ENCODE results near the gene CLIC3.

CLIC3 gene

DNA sequence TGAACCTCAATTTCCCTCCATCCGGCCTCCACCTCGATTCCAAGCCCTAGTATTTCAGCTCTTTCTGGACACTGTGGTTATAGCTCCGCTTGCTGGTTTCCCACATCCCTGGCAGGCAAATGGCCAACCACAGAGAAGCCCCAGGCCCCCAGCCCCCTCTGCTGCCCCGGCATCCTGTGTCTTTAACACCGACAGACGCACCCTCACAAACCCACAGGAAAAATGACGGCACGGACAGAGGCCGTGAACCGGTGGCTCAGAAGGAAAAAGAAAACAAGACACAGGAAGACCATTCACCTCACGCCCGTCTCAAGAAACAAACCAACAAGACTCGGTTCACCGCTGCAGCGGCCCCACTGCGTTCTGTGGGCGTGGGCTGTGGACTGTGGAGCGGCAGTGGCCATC is 1.5 kb upstream of the CLIC3 start:
- DNase-seq, result no peak

DNA sequence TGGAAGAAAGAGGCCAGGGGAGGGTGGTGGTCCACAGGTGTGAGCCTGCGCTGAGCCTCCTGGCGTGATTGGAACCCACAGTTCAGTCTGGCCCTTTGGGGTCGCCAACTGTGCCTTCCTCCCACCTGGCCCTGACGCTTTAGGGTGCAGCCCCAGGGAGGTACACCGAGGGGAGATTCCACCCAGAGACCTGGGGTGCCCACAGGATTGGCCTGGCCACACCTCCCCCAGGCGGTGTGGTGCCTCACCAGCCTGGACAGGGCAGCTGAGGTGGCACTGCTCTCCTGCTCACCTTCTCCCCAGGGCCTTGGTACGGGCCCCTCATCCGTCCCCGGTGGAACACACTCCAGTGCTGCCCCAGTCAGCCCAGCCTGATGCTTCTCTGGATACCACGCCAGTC is 1.0 kb upstream of the CLIC3 start:
- no peak for DNase-seq

DNA sequence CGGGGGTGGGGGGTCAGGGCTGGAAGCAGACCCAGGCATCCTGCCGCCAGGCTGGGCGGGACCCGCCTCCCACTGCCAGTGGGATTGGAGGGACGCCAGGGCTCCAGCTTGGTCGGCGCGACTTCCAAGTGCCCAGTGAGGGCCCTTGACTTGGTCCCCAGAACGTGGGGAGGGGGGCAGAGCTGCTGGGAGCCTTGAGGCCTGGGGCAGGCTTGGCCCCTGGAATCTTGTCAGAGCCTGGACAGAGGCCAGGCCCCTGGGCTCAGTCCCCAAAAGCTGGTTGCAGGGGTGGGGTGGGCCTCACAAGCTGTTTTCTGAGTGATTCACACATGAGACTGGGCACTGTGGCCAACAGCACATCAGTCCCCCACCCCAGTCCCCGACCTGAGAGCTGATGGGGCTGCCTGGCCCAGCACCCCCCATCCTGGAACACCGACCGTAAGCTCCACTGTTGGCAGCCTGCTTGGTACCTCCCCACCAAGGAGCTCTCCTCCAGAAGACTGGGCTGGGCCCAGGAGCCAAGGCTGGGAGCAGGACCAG is 526 bp downstream of the CLIC3 start:
- DNase-seq, result no peak

DNA sequence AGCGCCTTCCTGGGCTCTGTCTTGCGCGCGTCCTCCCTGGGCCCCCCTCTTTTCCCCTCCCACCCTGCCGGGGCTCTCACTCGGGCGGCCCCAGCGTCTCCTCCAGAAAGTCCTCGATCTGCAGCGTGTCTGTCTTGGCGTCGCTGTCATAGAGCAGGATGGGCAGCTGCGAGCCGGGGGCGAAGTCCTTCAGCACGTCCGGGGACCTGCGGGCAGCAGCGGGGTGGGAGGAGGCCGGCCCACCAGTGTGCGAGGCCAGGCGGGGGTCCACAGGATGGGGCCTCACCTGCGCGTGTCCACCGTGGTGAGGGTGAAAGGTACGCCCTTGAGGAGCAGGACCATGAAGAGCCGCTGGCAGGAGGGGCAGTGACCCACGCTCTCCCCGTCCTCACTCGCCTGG is 1.0 kb downstream of the CLIC3 start:
- no peak for DNase-seq

DNA sequence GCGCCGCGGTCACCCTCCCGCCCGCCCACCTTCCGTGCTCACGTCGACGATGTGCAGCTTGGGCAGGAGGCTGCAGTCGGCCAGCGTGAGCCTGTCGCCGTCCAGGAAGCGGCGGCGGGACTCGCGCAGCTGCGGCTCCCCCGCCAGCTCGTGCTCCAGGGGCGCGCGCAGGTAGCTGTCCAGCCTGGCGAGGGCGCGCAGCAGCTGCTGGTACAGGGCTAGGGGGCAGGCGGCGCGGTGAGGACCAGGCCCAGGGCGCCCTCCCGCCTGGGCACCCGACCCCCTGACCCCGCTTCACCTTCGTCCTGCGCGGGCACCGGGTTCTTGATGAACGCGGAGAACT is 1.5 kb downstream of the CLIC3 start:
- DNase-seq, result no peak

DNA sequence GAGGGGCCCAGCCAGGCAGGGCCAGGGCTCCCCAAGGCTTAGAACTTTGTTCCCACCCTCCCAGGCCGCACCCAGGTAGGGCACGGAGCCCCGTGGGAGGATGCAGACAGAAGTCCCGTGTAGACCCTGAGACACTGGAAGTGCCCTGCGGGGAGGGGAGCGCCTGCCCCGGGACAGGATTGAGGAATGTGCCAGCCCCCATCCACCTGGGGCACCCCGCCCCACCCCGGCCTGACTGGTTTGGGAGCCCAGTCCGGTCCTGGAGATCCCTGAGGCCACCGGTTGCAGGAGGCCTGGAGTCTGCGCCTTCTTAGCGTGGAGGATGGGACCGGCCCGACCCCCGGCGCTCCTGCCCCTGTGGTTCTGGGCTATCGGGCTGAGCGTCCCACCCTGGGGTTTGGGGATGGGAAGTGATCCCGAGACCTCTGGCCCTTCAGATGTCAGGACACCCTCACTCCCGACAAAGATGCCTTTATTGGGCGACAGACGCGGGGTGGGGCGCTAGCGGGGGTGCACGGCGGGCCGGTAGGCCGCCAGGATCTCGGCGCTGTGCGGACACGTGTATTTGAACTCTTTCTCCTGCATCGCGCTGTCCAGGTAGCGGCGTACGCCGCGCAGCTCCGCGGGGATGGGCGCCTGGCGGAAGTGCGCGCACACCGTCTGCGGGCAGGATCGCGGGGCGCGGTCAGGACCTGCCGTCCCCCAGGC is 2.0 kb downstream of the CLIC3 start:
- DNase-seq, result no peak

DNA sequence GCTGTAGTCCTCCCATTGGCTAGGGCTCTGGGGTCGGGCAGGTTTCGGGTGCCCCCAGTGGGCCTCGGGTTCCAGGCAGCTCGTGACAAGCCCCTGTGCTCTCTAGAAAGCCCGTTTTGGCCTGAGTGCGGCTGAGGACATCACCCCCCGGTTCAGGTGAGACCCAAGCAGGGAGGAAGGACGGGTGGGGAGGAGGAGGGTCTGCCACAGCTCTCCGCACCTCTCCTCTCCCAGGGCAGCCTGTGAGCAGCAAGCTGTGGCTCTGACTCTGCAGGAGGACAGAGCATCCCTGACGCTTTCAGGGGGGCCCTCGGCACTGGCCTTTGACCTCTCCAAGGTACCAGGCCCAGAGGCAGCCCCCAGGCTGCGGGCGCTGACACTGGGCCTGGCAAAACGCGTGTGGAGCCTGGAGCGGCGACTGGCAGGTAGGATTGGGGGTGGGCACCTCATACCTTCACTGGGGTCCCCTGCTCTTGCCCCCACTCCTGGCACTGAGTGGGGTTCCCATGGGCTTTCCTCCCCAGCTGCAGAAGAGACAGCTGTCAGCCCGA is 3.5 kb downstream of the CLIC3 start:
- no peak for DNase-seq

DNA sequence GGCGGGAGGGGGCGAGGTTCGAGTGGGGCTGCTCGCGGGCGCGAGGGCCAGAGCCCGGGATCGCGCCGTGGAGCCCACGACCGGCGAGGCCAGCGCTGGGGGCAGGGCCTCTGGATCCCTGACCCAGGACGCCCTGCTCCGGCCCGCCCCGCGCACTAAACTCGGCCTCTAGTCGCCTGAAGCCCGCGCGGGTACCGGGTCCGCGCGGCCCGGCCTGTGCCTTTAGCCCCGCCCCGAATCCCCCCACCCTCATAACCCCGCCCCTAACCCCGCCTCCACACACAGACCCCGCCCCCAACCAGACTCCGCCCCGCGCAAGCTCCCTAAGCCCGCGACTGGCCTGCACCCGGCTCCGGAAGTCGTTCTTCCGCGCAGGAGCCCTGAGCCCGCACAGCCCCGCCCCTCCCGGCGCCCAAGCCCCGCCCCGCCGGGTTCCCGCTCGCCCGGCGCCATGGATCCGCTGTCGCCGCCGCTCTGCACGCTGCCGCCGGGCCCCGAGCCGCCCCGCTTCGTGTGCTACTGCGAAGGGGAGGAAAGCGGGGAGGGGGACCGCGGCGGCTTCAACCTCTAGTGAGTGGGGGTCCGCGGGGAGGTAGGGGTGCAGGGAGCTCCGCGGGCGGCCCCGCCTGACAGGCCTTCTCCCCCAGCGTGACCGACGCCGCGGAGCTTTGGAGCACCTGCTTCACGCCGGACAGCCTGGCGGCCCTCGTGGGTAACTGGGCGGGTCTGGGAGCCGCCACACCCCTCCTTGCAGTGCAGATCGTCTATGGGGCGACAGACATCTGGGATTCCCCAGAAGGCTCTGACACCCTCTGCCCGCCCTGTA is 4.2 kb downstream of the CLIC3 start, which contains the start of gene PAXX:
PAXX (plus strand) TSS at position 430 of the 826 bp plus-strand sequence; CDS start at position 452, 22 bp downstream.
- DNase-seq, result peak; percentile 34

DNA sequence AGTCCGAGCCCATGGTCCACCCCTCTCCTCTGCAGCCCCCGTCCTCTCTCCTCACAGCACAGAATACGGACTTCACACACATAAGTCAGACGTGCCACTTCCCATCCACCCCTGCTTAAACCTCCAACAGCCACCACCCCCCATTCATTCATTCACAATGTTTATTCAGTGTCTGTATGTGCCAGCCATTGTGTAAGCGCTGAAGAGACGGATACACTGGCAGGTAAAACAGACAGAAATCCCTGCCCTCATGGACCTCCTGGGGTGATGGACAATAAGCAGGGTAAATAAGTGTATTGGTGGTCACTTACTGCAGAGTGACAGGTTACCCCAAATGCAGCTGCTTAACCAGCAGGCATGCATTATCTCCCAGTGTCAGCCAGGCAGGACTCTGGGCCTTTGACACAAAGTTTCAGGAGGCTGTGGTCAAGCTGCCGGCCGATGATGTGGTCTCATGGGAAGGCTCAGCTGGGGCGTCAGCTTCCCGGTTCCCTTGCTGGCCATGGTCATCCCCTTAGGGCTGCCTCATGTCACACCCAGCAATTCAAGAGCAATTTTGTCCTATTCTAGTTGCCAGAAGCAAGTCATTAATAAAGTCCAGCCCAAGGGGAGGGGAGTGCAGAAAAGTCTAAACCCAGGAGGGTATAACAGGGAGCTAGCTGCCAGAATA is 6.0 kb downstream of the CLIC3 start:
- DNase-seq, result no peak

DNA sequence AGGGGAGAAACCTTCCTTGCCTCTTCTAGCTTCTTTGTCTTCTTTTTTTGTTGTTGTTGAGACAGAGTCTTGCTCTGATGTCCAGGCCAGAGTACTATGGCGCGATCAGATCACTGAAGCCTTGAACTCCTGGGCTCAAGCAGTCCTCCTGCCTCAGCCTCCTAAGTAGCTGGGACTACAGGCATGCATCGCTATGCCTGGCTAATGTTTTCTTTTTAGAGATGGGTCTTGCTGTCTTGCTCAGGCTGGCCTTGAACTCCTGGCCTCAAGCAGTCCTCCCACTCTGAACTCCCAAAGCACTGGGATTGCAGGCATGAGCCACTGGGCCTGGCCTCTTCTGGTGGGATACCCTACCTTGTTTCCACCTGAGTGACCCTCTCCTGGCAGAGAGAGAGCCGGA is 7.5 kb downstream of the CLIC3 start:
- DNase-seq, result no peak

DNA sequence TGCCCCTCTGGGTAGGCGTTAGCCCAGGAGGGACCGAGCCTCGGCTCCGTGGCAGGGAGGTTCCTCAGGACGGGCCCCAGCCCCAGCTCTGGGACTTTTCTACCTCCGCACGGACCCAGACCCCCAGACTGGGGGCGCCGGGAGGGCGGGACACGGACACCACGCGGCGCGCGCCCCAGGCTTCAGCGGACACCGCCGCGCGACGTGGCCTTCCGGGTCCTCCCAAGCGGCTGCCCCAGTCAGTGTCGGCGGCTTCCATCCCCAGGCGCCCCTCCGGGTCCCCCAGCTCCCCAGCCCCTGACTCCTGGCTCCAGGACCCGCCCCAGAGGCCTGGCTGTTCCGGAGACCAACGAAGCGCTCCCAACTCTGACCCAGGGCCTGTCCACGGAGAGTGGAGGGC is 10.5 kb downstream of the CLIC3 start:
- no peak for DNase-seq

DNA sequence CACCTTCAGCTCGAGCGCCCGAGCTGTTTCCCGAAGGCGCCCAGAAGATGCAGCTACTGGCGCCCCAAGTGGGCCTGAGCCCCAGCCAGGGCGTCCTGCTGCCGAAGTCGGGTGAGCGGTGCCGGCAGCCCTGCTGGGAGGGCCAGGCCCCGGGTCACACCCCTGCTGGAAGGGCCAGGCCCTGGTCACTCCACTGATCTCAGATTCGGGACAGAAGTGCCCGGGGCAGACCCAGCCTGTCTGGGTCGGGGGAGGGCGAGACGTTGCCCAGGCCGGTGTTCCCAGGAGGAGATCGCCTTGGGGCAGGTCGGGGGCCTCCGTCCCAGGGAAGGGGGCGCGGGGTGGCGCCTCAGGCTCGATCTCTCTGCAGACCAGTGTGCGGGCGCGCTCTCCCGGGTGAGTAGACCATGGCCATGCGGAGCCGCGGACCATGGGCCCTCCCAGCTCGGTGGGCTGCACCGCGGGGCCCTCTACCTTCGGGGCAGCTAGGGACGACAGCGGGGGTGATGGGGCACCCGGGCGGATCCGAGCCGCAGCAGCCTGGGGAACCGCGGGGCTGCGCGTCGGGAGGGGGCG is 11.3 kb downstream of the CLIC3 start:
- no peak for DNase-seq

DNA sequence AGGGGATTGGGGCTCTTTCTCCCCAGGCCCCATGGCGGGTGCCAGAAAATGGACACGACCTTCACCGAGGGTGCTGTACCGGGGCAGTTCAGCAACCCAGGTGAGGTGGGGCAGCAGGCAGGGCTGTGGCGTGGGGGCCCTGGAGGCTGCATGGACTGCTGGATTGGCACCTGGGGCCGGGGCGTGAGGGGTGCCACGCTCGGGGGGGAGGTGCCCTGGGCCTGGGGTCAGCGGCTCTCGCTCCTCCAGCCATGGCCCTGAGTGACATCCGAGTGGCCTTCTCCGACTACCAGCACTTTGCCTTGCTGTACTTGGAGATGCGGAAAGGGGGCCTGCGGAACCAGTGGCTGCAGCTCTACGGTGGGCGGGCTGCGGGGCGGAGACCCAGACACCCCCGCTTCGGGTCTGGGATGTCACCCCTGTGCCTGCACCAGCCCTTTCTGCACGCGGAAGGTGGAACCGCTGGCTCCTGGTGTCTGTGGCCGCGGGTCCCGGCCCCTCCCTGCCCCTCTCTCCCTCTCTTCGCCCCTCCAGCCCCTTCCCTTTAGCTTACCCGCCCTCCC is 11.8 kb downstream of the CLIC3 start:
- no peak for DNase-seq

DNA sequence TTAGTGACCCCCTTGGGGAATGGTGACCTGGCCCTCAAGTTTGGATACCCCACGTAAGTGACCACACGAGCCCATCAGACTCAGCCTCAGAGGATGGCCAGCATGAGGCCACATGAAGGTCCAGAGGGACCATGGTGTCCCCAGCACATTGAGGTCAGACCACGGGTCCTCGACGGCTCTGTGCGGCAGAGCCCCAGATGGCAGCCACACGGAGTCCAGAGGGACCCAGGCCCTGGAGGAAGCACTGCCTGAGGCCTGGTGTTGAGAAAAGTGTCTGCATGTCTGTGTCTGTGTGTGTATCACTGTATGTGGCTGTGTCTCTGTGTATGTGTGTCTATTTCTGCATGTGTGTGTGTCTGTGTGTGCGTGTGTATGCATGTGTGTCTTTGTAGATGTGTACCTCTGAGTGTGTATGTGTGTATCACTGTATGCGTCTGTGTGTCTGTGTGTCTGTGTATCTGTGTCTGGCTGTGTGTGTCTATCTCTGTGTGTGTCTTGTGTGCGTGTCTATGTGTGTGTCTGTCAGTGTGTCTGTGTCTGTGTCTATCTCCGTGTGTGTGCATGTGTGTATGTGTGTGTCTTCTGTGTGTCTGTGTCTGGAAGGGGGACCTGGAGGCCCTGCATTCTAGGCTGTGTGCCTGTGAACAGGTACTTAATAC is 12.6 kb downstream of the CLIC3 start:
- DNase-seq, result no peak

DNA sequence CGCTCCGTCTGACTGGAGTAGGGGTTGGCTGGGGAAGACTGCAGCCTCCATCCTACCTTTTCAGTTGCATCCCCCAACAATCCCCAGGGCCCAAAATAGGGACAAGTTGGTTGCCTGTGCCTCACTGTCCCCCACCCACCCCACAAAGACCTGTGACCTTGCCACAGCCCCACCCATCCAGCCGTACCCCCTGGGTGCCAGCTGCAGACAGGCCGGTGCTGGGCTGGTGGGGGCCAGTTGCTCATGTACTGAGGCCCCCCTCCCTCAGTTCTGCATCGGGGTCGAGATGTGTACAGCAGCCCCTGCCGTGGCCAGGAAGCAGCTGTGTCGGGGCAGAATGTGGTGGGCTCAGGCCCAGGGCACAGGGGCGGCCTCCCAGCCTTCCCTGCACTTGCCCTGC is 13.2 kb downstream of the CLIC3 start:
- DNase-seq, result no peak

DNA sequence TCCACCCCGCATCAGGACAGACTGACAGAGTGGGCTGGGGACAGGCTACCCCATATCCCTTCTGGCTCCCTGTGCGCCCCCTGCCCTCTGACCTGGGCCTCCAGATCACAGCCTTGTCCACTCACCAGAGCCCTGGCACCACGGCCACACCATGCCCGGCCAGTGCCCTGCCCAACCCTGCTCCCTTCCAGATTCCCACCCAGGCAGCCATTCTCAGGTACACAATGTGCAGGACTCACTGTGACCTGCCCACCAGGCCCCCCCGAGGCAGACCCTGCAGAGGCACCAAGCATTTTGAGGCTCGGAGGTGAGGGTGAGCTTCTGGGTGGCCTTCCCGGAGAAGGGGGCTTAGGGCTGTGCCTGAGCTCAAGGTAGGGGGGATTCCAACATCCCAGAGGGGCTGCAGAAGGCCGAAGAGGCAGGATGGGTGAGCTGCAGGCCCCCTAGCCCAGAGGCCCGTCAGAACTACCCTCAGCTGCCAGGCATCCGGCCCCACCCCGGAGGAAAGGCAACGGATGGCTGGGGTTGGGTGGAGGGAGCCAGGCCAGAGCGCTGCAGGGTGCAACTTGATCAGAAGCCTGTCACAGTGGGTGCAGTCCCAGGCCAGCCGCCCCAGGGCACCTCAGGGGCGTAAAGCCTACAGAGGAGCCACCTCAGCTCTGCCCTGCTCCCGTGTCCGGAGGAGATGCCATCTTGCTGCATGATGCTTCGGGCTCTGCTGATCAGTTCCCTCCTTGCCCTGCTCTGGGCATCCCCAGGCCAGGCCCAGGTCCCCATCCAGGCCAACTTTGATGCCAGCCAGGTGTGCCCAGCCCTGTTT is 13.9 kb downstream of the CLIC3 start, which contains the start of gene LCNL1:
LCNL1 (plus strand) TSS at position 762 of the 820 bp plus-strand sequence. CDS start 594 bp downstream, outside the sequence.
- DNase-seq, result no peak

DNA sequence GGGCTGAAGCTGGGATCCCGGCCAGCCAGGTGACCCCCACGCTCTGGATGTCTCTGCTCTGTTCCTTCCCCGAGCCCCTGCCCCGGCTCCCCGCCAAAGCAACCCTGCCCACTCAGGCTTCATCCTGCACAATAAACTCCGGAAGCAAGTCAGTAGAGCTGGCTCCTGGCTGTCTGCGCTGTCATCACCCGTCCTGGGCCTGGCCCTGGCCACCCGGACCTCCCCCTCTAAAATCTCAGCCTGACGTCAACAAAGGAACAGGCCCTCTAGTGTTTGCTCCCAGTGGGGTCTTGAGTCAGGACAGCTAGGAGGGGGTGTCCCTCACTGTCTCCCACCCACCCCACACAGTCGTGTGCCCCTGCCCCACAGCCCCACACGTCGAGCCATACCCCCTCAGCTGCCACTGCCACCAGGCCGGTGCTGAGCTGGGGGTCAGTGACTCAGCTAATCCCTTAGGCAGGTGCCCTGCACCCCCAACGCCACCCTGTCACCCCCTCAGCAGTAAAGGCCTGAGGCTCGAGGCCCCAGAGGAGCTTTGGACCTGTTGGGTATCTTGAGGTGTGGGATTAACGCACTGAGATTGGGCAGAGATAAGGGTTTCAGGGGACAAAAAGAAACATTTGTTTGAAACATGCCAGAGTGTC is 14.7 kb downstream of the CLIC3 start:
- DNase-seq, result no peak

DNA sequence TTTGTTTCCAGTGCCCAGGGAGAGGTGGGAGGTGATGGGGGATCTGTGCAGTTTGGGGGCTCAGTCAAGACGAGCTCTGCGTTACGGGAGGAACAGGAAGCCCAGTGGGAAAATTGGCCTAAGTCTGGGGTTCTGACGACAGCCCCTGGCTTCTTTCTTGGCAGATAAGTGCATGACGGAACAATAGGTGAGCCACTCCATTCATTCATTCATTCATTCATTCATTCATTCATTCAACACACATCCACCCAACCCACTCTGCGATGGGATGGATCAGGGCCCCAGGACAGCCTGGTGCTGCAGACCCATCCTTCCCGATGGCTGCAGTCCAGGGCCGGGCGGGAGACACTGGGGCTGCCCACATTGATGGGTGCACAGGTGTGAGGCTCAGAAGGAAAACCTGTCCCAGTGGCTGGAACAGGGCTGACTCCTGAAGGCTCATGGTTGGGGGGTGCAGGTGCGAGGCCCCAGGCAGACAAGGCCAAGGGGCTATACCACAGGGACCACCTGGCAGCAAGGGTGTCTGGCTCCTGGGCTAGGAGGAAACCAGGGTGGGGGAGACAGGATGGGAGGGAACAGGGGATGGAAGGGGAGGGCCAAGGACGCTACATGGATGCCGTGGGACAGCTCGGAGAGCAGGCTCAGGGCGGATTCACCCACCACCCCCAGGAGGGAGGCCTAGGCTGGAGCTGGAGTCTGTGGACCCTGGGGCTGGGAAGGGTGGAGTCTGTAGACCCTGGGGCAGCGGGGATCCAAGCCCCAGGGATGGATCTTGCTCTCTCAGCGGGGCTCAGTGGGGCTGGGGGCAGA is 15.5 kb downstream of the CLIC3 start:
- no peak for DNase-seq

DNA sequence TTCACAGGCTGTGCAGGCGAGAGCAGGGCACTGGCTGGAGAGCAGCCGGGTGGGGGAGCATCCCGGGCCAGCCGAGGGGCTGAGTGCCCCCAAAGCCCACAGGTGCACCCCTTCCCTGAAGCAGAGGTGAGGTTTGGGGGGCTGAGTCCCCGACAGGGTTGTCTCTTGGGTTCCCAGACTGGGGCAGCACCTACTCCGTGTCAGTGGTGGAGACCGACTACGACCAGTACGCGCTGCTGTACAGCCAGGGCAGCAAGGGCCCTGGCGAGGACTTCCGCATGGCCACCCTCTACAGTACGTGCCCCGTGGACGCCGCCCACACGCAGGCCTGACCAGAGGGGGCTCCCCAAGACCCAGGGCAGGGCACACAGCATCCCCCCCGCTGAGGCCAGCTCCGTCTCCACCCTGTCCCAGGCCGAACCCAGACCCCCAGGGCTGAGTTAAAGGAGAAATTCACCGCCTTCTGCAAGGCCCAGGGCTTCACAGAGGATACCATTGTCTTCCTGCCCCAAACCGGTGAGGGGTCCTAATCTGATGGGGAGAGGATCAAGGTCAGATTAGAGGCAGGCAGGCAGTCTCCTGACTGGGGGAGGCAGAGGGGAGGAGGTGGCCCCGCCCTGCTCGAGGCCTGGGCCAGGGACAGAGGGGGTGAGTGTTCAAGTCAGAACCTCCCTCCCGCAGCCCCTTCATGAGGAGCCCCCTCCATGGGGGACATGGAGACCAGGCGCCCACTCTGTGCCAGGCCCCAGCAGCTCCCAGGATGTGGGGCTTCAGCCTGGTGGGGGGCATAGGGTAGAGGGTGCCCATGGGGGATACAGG is 16.4 kb downstream of the CLIC3 start:
- no peak for DNase-seq

Measured in NCI-H1694 (cell line).